GOT3 (cell line): ENCODE measurements around the gene CDKN3.
"Not testable (repeated sequence)": the region's sequence is repeated elsewhere in the genome, so short reads cannot be mapped to it uniquely, and the experiment has no call there.

Experiments used
- DNase-seq: peaks from one replicate; lab custom pipeline; 2025; ENCODE audit warnings: mixed read lengths; lab: John Stamatoyannopoulos, UW

Gene CDKN3

DNA sequence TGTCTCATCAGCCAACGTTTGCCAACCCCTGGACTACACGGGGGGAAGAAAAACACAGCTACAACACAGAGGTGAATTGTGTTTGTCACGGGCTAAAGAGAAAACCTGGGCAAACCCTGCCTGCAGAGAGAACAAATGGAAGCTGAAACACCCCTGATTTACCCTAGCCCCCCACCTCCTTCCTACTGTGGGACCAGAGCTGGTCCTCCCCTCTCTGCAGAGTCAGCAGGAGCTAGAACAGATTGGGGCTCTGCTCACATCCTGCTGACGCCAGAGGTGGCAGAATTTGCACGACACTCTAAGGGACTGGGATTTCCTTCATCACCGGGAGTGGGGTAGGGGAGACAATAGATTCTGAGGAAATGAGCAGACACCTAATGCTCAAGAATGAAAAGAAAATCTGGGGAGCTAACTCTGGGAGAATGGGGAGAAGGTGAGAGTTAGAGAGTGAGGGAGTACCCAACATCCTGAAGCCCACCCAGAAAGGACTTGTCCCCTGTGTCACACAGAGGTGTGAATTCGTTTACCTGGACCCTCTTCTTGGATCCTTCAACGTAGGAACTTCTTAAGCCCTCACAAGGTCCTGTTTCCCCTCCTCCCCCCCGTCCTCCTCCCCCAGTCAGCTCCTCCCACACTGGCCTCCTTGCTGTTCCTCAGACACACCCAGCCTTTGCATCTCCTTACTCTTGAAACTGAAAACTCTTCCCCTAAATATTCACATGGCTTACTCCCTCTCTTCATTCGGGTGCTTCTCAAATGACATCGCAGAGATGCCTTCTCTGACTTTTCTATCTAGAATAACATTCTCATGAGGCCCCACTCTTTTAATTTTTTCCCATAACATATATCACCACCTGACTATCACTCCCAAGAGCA lies 26.2 kb upstream of the CDKN3 start:
- DNase-seq: no peak

- DNase-seq: no peak
These were observed 22.5 kb upstream of the CDKN3 start for GRCh38 chr14:54374117-54374884.

- DNase-seq: no peak
These were observed 19.3 kb upstream of the CDKN3 start for GRCh38 chr14:54377501-54377900.

- not testable (repeated sequence) for DNase-seq
These were observed 17.9 kb upstream of the CDKN3 start for GRCh38 chr14:54378893-54379292.

- not testable (repeated sequence) for DNase-seq
These were observed 16.2 kb upstream of the CDKN3 start for GRCh38 chr14:54380558-54380957.

DNA sequence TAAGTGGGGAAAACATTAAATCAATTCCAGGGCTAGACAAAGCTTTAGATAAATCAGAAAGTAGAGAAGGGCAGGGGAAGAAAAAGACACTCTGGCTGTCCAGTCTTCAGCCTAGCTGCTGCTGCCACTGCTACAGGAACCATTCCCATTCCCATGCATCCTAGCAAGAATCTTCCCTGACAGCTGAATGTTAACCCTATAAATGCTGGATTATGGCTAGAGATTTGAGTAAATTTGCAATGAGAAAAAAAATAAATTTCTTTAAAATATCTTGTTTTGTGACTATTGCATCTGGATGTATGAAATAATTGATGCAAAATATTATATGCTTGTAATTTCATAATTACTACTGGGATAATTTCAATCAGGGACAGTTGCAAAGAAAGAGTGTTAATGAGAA lies 15.0 kb upstream of the CDKN3 start:
- no peak for DNase-seq

- DNase-seq: no peak
These were observed 13.0 kb upstream of the CDKN3 start for GRCh38 chr14:54383835-54384234.

DNA sequence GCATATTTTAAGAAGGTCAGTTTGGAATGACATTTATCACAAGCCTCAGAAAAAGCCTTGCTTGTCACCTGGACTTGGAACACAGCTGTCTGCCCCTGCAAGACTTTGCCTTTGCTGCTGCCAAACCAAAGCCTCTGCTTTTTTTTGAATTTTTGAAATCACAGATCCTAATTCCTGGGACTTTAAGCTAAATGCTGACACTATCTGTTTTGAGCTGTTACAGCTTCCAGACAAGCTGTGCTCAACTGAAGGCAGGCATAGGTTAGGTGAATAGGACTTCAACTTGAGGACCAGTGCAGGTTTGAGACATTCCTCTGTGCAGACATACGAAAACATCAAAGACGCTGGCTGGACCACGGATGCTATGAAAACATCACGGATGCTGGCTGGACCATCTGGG lies 11.3 kb upstream of the CDKN3 start:
- DNase-seq: no peak

- no peak for DNase-seq
These were observed 9.5 kb upstream of the CDKN3 start for GRCh38 chr14:54387328-54387727.

- no peak for DNase-seq
These were observed 4.5 kb upstream of the CDKN3 start for GRCh38 chr14:54392131-54392859.

DNA sequence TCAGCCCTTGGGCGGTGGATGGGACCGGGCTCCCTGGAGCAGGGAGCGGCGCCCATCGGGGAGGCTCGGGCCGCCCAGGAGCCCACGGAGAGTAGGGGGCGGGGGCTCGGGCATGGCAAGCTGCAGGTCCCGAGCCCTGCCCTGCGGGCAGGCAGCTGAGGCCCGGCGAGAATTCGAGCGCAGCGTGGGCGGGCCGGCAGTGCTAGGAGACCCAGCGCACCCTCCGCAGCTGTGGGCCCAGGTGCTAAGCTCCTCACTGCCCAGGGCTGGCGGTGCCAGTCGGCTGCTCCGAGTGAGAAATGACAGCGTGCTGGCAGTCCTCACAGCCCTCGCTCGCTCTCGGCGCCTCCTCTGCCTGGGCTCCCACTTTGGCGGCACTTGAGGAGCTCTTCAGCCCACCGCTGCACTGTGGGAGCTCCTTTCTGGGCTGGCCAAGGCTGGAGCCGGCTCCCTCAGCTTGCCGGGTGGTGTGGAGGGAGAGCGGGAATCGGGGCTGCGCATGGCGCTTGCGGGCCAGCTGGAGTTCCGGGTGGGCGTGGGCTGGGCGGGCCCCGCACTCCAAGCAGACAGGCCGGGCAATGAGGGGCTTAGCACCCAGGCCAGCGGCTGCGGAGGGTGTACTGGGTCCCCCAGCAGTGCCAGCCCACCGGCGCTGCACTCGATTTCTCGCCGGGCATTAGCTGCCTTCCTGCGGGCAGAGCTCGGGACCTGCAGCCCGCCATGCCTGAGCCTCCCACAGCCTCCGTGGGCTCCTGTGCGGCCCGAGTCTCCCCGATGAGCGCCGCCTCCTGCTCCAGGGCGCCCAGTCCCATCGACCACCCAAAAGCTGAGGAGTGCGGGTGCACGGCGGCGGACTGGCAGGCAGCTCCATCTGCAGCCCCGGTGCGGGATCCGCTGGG lies 3.6 kb upstream of the CDKN3 start:
- not testable (repeated sequence) for DNase-seq

DNA sequence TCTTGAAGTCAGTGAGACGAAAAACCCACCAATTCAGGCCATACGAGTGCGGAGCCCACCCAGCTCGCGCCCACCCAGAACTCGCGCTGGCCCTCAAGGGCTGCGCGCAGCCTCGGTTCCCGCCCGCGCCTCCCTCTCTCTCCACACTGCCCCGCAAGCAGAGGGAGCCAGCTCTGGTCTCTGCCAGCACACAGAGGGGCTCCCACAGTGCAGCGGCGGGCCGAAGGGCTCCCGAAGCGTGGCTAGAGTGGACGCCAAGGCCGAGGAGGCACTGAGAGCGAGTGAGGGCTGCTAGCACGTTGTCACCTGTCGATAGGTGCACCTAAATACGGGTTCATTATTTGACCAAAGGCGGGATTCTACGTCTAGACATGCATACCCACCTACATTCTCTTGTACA lies 2.2 kb upstream of the CDKN3 start:
- DNase-seq: no peak

DNA sequence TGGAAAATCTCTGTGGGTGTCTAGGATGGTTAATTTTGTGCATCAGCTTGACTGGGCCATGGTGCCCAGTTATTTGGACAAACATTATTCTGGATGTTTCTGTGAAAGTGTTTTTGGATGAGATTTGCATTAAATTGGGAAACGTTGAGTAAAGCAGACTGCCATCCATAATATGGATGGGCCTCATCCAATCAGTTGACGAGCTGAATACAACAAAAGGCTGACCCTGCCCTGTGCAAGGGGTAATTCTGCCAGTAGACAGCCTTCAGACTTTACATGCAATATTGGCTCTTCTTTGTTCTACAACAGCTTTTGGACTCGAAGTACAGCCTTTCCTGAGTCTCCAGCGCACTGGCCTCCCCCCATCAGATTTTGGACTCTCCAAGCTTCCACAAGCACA lies 1.5 kb upstream of the CDKN3 start:
- no peak for DNase-seq

DNA sequence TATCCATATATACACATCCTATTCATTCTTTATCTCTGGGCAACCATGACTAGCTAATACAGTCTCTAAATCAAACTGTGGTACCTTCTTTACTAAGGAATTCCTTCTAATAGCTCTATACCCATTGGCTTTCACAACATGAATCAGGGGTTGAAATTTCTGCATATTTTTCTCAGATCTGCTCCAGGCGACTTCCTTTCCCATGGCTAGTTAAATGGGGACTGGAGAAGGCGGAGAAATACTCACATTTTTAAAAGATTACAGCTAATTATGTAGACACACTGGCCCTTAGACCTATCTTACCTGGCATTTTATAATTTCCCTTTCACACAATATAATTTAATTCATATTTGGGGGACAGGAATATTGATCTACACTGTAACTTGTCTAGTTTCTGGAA lies 1.1 kb upstream of the CDKN3 start:
- DNase-seq: no peak

GRCh38 chr14:54396183-54396492 lies 669 bp upstream of the CDKN3 start:
- no peak for DNase-seq

DNA sequence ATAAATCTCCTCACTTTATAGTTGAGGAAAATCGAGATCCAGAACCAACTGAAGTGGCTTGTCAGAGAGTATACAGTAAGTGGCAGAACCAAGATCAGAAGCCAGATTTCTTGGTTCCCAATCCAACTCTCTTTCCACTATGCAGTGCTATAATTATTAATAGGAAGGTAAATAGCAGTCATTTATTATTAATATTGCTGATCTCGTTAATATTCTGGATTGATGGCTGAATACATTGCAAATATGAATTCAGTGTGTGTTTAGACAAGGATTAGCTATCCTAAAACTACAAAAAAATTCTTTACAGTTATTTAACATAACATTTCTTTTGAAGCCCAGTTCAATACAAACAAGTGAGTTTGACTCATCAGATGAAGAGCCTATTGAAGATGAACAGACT lies 2.8 kb downstream of the CDKN3 start:
- DNase-seq: no peak

- not testable (repeated sequence) for DNase-seq
These were observed 6.7 kb downstream of the CDKN3 start for GRCh38 chr14:54403401-54404005.

- DNase-seq: no peak
These were observed 13.4 kb downstream of the CDKN3 start for GRCh38 chr14:54410215-54410614.

DNA sequence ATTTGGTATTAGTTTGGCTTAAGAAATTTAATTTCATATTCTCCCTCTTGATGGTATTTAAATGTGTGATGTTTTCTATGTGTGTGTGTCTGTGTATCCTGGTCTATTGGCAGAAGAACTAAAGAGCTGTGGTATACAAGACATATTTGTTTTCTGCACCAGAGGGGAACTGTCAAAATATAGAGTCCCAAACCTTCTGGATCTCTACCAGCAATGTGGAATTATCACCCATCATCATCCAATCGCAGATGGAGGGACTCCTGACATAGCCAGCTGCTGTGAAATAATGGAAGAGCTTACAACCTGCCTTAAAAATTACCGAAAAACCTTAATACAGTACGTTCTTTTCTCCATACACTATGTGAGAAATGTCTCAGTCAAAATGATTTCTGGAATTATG lies 14.6 kb downstream of the CDKN3 start:
- DNase-seq: no peak

DNA sequence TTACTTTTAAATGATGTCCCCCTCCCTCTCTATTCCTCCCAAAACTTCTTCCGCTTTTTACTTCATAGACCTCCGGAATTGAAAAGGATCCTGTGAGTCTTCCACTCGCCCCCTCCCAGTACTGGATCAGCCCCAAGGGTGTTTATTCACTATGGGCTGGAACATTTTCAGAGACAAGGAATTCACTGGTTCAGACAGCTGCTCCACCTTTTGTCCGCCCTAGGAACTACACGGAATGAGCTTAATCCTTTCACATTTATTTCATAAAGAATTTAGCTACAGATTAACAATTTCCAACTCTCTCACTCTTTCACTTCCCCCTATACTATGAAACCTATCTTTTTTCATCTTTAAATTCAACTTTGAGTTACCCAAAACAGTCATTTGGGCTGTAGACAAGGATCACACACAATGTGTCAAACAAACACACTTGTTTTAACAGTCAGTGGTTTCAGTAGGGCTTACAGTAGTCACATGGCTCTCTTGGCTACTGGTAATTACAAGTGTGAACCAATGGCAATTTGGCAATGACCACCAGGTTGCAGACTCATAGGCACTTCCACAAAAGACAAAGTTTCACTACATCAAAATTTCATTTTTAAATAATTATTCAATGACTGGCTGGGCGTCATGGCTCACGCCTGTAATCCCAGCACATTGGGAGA lies 23.8 kb downstream of the CDKN3 start:
- no peak for DNase-seq

- DNase-seq: no peak
These were observed 27.2 kb downstream of the CDKN3 start for GRCh38 chr14:54423991-54424390.
